Measurements from ENCODE around the gene CAPS. TPM values are rescaled to one million over a fixed set of nuclear protein-coding genes. Genes with fewer than 3 reads are reported as not detected.

The CAPS gene
- total RNA-seq, 1 experiment from 2014 or later: 2.3 TPM

GRCh38 chr19:5900976-5901375 is 13.1 kb upstream of the CAPS start:
- no peak overlapping the region for H3K9ac ChIP-seq (ENCODE audit: extremely low read depth, insufficient read length, low read length)
- H3K4ac ChIP-seq (ENCODE audit: low read depth, low read length): no peak overlapping the region
- H2BK20ac ChIP-seq (ENCODE audit: low read depth, low read length, poor library complexity, severe bottlenecking): no peak overlapping the region
- H2BK5ac ChIP-seq (ENCODE audit: insufficient read length, low read length): no peak overlapping the region
- no peak overlapping the region for H3T11ph ChIP-seq (ENCODE audit: low read length)
- no peak overlapping the region for H2BK15ac ChIP-seq (ENCODE audit: low read depth, low read length)
- H3K23ac ChIP-seq (ENCODE audit: insufficient read length, low read depth, low read length): no peak overlapping the region
- peaks cover 18% of the 10 kb centered on the region; the same call in 1 of the 2 replicates for H3K79me2 ChIP-seq (ENCODE audit: insufficient read depth, low read length)
- peak overlapping the region; percentile 25 to 37; a peak in 2 of 5 replicates for H3K4me3 Mint-ChIP-seq
- no peaks in the 10 kb centered on the region for H3K4me1 ChIP-seq (ENCODE audit: insufficient read depth, low read length)
- H4K8ac ChIP-seq (replicated peaks; ENCODE audit: insufficient read length, low read depth, low read length): no peak overlapping the region
- no peak overlapping the region for H2AFZ ChIP-seq (ENCODE audit: low read length)
- H3K79me1 ChIP-seq (ENCODE audit: insufficient read depth, low read depth, low read length, poor library complexity, severe bottlenecking): peaks cover 3% of the 10 kb centered on the region
- no peak for TF ChIP-seq CTCF (conservative IDR thresholded peaks at IDR 0.05)
- H3K27ac Mint-ChIP-seq: peak overlapping the region in 2 of 3 experiments; percentile 57 to 72; a peak in 5 of 7 replicates
- peaks cover 2 to 5% of the 10 kb centered on the region in 2 experiments; a peak in 3 of 4 replicates for H3K4me1 Mint-ChIP-seq
- WGBS (ENCODE audit: extremely low coverage, insufficient read length, low lambda C conversion rate): no CpG with 5 or more reads among the region's 8 CpGs
- no peaks in the 10 kb centered on the region for H3K27me3 Mint-ChIP-seq (ENCODE audit: low read depth)
- H3K14ac ChIP-seq (ENCODE audit: insufficient read depth, low read length): no peak overlapping the region
- peaks cover 12 to 25% (median 14%) of the 10 kb centered on the region in 3 experiments for H3K36me3 Mint-ChIP-seq (ENCODE audit: insufficient read depth in 1 of 3, low read depth in 3 of 3)
- no peak overlapping the region for H2AK5ac ChIP-seq (ENCODE audit: insufficient read length, low read length)
- no peak overlapping the region for H3K4me2 ChIP-seq (ENCODE audit: insufficient read depth, insufficient read length, low read length)
- H2BK12ac ChIP-seq (ENCODE audit: insufficient read length, low read depth, low read length): no peak overlapping the region
- H4K91ac ChIP-seq (ENCODE audit: insufficient read length, low read depth, low read length): no peak overlapping the region
- no peak overlapping the region for H3K56ac ChIP-seq (ENCODE audit: insufficient read length, low read depth, low read length)
- DNase-seq: no peak
- no peaks in the 10 kb centered on the region for H3K27me3 ChIP-seq (ENCODE audit: insufficient read depth, low read length)
- H3K9me3 Mint-ChIP-seq: no peaks in the 10 kb centered on the region
- H4K20me1 ChIP-seq (ENCODE audit: control insufficient read depth, insufficient read depth, insufficient read length): no peaks in the 10 kb centered on the region
- H3K9me3 ChIP-seq (ENCODE audit: control insufficient read depth, low read depth, low read length): no peaks in the 10 kb centered on the region
- no peak overlapping the region for H3K18ac ChIP-seq (ENCODE audit: insufficient read length, low read depth, low read length)
- H2BK120ac ChIP-seq (ENCODE audit: low read depth, low read length, poor library complexity, severe bottlenecking): no peak overlapping the region
- no peak overlapping the region for H3K27ac ChIP-seq (ENCODE audit: insufficient read length, low read depth, low read length)
- H3K23me2 ChIP-seq (ENCODE audit: insufficient read length, low read depth, low read length, poor library complexity, severe bottlenecking): peaks cover 3% of the 10 kb centered on the region
- no peak overlapping the region for H4K5ac ChIP-seq (ENCODE audit: insufficient read length, low read depth, low read length)
